DND-41 (cell line): ENCODE results near the gene WRAP73.

ENCODE experiments used
- EZH2 ChIP-seq: IDR thresholded peaks from 3 replicates; pipeline ENCODE4 v1.6.1; 2012; ENCODE audit warnings: borderline replicate concordance, low read depth, mild to moderate bottlenecking, moderate library complexity, low read length, inconsistent platforms; ENCODE audit not compliant: severe bottlenecking
- TF ChIP-seq, protein P1 (sequence below): IDR thresholded peaks from 2 replicates; pipeline ENCODE4 v1.5.1; 2012; ENCODE audit warnings: borderline replicate concordance, low read length, moderate library complexity, mild to moderate bottlenecking; ENCODE audit not compliant: poor library complexity, severe bottlenecking; ENCODE audit errors: extremely low read depth

DNA sequence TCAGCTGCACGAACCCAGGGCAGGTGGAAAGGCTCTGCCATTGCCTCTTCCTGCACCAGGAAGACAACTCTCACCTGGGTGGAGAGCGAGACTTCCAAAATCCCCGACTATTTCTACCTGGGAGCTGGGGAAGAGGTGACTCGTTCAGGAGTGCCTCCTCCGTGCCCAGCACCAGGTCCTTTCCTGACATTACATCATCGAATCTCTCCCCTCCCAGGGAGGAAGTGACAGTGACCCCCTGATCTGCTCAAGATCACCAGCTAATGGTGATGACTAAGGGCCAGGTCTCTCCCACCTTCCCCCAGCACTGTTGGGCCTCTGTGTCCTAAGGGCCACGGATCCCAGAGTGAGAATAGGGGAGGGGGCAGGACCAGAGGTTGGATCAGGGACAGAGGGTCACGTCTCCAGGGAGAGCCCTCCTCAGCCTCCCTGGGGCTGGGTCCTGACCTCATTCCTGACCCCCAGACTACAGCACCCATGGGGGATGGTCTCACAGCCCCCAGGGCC lies 45.4 kb downstream of the WRAP73 start:
- TF ChIP-seq, protein P1, sequence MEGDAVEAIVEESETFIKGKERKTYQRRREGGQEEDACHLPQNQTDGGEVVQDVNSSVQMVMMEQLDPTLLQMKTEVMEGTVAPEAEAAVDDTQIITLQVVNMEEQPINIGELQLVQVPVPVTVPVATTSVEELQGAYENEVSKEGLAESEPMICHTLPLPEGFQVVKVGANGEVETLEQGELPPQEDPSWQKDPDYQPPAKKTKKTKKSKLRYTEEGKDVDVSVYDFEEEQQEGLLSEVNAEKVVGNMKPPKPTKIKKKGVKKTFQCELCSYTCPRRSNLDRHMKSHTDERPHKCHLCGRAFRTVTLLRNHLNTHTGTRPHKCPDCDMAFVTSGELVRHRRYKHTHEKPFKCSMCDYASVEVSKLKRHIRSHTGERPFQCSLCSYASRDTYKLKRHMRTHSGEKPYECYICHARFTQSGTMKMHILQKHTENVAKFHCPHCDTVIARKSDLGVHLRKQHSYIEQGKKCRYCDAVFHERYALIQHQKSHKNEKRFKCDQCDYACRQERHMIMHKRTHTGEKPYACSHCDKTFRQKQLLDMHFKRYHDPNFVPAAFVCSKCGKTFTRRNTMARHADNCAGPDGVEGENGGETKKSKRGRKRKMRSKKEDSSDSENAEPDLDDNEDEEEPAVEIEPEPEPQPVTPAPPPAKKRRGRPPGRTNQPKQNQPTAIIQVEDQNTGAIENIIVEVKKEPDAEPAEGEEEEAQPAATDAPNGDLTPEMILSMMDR: no peak
- TF ChIP-seq EZH2: no peak
